ENCODE data around the gene ZNF700. TPM values are rescaled to one million over a fixed set of nuclear protein-coding genes. Genes with fewer than 3 reads are reported as not detected.
"Not testable (repeated sequence)": the region's sequence is repeated elsewhere in the genome, so short reads cannot be mapped to it uniquely, and the experiment has no call there.

ZNF700 gene
- total RNA-seq, 1 experiment from 2014 or later, result 2.1 TPM

- peak; percentile 89 for DNase-seq (ENCODE audit: low spot score)
These were observed 62.7 kb downstream of the ZNF700 start for GRCh38 chr19:11987405-11988281.

DNA sequence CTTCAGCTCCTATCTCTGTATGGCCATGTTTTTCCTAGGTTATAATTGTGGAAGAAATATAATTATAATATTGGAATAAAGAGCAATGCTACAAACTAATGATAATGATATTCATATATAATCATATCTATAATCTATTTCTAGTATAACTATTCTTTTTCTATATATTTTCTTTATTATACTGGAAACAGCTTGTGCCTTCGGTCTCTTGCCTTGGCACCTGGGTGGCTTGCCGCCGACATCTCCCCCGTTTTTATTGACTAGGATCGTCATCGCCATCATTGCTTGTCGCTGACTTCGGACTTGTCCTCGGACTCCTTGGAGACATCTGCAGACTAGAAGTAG, 64.2 kb downstream of the ZNF700 start:
- DNase-seq (ENCODE audit: low spot score), result no peak

- DNase-seq (ENCODE audit: low spot score), result not testable (repeated sequence)
These were observed 67.0 kb downstream of the ZNF700 start for GRCh38 chr19:11991921-11992320.

- DNase-seq (ENCODE audit: low spot score), result no peak
These were observed 70.3 kb downstream of the ZNF700 start for GRCh38 chr19:11995174-11995573.

Small RNAs within 50 kb of the gene (small RNA-seq; reads per million reads assigned to genes)
- not detected for gene RNA5SP464

Other genes with a start within 250 kb of the ZNF700 start
- gene ZNF823, start 186.2 kb upstream of the ZNF700 start, total RNA-seq (2014; rRNA removed; shearing (Covaris generic)), result 3.6 and 6.1 TPM in 2 replicates
- gene ZNF441, start 158.1 kb upstream of the ZNF700 start, total RNA-seq (2014; rRNA removed; shearing (Covaris generic)), result 1.1 and 3.7 TPM in 2 replicates
- gene ZNF491, start 126.6 kb upstream of the ZNF700 start, total RNA-seq (2014; rRNA removed; shearing (Covaris generic)), result not detected in 2 replicates
- gene ZNF440, start 110.8 kb upstream of the ZNF700 start, total RNA-seq (2014; rRNA removed; shearing (Covaris generic)), result 9.1 and 12.7 TPM in 2 replicates
- not detected in 2 replicates for gene ZNF439, start 76.4 kb upstream of the ZNF700 start, total RNA-seq (2014; rRNA removed; shearing (Covaris generic))
- 1.6 and 2.0 TPM in 2 replicates for gene ZNF69, start 37.3 kb upstream of the ZNF700 start, total RNA-seq (2014; rRNA removed; shearing (Covaris generic))
- gene ZNF763, start 39.9 kb downstream of the ZNF700 start, total RNA-seq (2014; rRNA removed; shearing (Covaris generic)), result 0.20 and 0.76 TPM in 2 replicates
- gene ZNF433, start 110.6 kb downstream of the ZNF700 start, total RNA-seq (2014; rRNA removed; shearing (Covaris generic)), result 0.21 and 0.79 TPM in 2 replicates
- 0.16 TPM in 1 of 2 replicates, not detected in the other for gene ZNF878, start 127.9 kb downstream of the ZNF700 start, total RNA-seq (2014; rRNA removed; shearing (Covaris generic))
- gene ZNF844, start 139.6 kb downstream of the ZNF700 start, total RNA-seq (2014; rRNA removed; shearing (Covaris generic)), result 0.86 and 0.99 TPM in 2 replicates
- gene ZNF20, start 215.2 kb downstream of the ZNF700 start, total RNA-seq (2014; rRNA removed; shearing (Covaris generic)), result 1.1 TPM in 2 replicates
- gene ZNF625, start 231.6 kb downstream of the ZNF700 start, total RNA-seq (2014; rRNA removed; shearing (Covaris generic)), result not detected in 2 replicates
- 0.39 and 0.61 TPM in 2 replicates for gene ZNF136, start 238.0 kb downstream of the ZNF700 start, total RNA-seq (2014; rRNA removed; shearing (Covaris generic))

Data from HT-29 (cell line).